Keratinocyte (primary cell): ENCODE data around the gene MYLK4. TPM values are rescaled to one million over a fixed set of nuclear protein-coding genes. Genes with fewer than 3 reads are reported as not detected.

Experiments
- DNase-seq: peaks from one replicate; pipeline ENCODE4 v3.0.0-alpha.2; 2011; ENCODE audit warnings: low read depth, missing footprints, low spot score
- FAIRE-seq: peaks from 2 replicates; lab custom pipeline; 2011; peaks lifted over from hg19 to GRCh38; lab: Jason Lieb, UNC
- H2AFZ ChIP-seq: 2 replicates; pipeline ENCODE4 v1.6.0; 2012; ENCODE audit warnings: low read length, control low read depth, inconsistent platforms; ENCODE audit not compliant: control insufficient read depth
- H3K27ac ChIP-seq: 2 replicates; pipeline ENCODE4 v1.5.1; 2011; ENCODE audit warnings: low read length; ENCODE audit not compliant: control insufficient read depth, insufficient read depth
- H3K27me3 ChIP-seq: 3 replicates; pipeline ENCODE4 v1.6.0; 2011; ENCODE audit warnings: low read length; ENCODE audit not compliant: control insufficient read depth, insufficient read depth; ENCODE audit errors: extremely low read depth
- H3K36me3 ChIP-seq, 2 experiments: 2 replicates in 1 of 2; 3 replicates in 1 of 2; pipeline ENCODE4 v1.5.1; 2011; ENCODE audit warnings: low read length in 2 of 2, mild to moderate bottlenecking in 1 of 2; ENCODE audit not compliant: control insufficient read depth in 2 of 2, insufficient read depth in 2 of 2; ENCODE audit errors: extremely low read depth in 1 of 2
- H3K4me1 ChIP-seq: 3 replicates; pipeline ENCODE4 v1.5.1; 2011; ENCODE audit warnings: low read length; ENCODE audit not compliant: control insufficient read depth, insufficient read depth; ENCODE audit errors: extremely low read depth
- H3K4me2 ChIP-seq: 3 replicates; pipeline ENCODE4 v1.6.0; 2011; ENCODE audit warnings: low read depth, low read length; ENCODE audit not compliant: control insufficient read depth, insufficient read depth; ENCODE audit errors: extremely low read depth
- H3K4me3 ChIP-seq, 3 experiments: fragments of 200-600 bp in 1 of 3; sonication (generic) in 1 of 3; 2 replicates in 2 of 3; 3 replicates in 1 of 3; pipeline ENCODE4 v1.5.1; 2011 to 2016; ENCODE audit warnings: low read length in 3 of 3, mild to moderate bottlenecking in 3 of 3, control low read depth in 2 of 3, inconsistent platforms in 1 of 3, low read depth in 1 of 3, mixed read lengths in 1 of 3, mixed run types in 1 of 3, moderate library complexity in 1 of 3; ENCODE audit not compliant: control insufficient read depth in 2 of 3, insufficient read depth in 2 of 3; ENCODE audit errors: extremely low read depth in 1 of 3
- H3K79me2 ChIP-seq: 2 replicates; pipeline ENCODE4 v1.6.0; 2012; ENCODE audit warnings: low read length; ENCODE audit not compliant: control insufficient read depth, insufficient read depth
- H3K9ac ChIP-seq: 3 replicates; pipeline ENCODE4 v1.6.0; 2011; ENCODE audit warnings: low read length; ENCODE audit not compliant: control insufficient read depth, insufficient read depth; ENCODE audit errors: extremely low read depth
- H3K9me1 ChIP-seq: 3 replicates; pipeline ENCODE4 v1.6.0; 2011; ENCODE audit warnings: low read length; ENCODE audit not compliant: control insufficient read depth, insufficient read depth; ENCODE audit errors: extremely low read depth
- H3K9me3 ChIP-seq: 2 replicates; pipeline ENCODE4 v1.5.1; 2012; ENCODE audit warnings: low read depth, low read length; ENCODE audit not compliant: control insufficient read depth
- H4K20me1 ChIP-seq: 3 replicates; pipeline ENCODE4 v1.6.0; 2011; ENCODE audit warnings: low read length; ENCODE audit not compliant: control insufficient read depth, insufficient read depth; ENCODE audit errors: extremely low read depth
- EZH2 ChIP-seq: IDR thresholded peaks from one replicate; pipeline ENCODE4 v1.6.1; 2012; ENCODE audit warnings: inconsistent platforms, mild to moderate bottlenecking, low read length, moderate library complexity
- dilution Hi-C: fragments of 300-500 bp; cut with MboI; formaldehyde crosslinking; loops from one replicate; pipeline ENCODE4 v1.7.0; 2020; ENCODE audit warnings: low sequenced_read_pairs; ENCODE audit not compliant: extremely low pct_ligation_motif_present
- polyA plus RNA-seq, 5 experiments: library from polyadenylated mRNA; depleted of rRNA in 3 of 5; stranded (reverse) in 3 of 5; stranded (forward) in 1 of 5; unstranded in 1 of 5; fragments of >200 nt; gene quantifications; 1 replicate in 1 of 5; 2 replicates in 3 of 5; 3 replicates in 1 of 5; pipeline versions ENCODE4 v1.2.1 to v1.2.3, GENCODE V29; 2011 to 2012; ENCODE audit warnings: missing spikeins in 2 of 5, low read depth in 1 of 5, low replicate concordance in 1 of 5
- TF ChIP-seq, protein P1 (sequence below), 3 experiments: IDR thresholded peaks in 1 of 3; conservative IDR thresholded peaks in 1 of 3; optimal IDR thresholded peaks in 1 of 3; 2 replicates in 2 of 3; 3 replicates in 1 of 3; pipeline versions ENCODE3 to v1.5.1; 2011; ENCODE audit warnings: low read length in 3 of 3, mild to moderate bottlenecking in 3 of 3, moderate library complexity in 2 of 3, control low read depth in 1 of 3, inconsistent platforms in 1 of 3; ENCODE audit not compliant: insufficient read depth in 2 of 3; ENCODE audit errors: extremely low read depth in 1 of 3

The MYLK4 gene
- polyA plus RNA-seq, 1 donor (not counting 4 experiments of a cell fraction or from before 2014, with no cell fraction given): 0.31 TPM

DNA sequence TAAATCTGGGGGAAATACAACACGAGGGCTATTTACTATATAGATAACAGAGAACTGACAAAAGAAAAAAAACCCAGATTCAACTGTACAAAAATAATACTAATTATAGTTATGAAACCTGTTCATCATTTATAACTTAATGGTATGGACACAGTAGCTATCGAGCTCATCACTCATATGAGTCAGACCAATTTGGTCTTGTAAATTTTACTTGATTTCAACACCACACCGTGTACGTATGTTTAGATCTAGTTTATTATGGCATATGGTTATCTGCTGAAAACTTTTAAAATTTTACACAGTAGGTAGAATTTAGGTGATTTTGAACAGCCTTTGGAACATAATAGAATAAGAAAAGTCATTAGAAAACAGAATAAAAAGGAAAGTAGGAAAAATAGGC lies 5.5 kb downstream of the MYLK4 start:
- Histone ChIP-seq H3K79me2 (no peaks in the 10 kb centered on the region), H3K9me1 (no peaks in the 10 kb centered on the region), H3K27ac (no peak overlapping the region), H3K4me2 (no peak overlapping the region), H4K20me1 (no peaks in the 10 kb centered on the region), H3K9ac (no peak overlapping the region), H3K27me3 (no peaks in the 10 kb centered on the region), H3K4me1 (no peaks in the 10 kb centered on the region), H3K4me3 (no peak overlapping the region), H3K36me3 (no peaks in the 10 kb centered on the region), H3K9me3 (no peaks in the 10 kb centered on the region), H2AFZ (no peak overlapping the region)
- no peak for FAIRE-seq
- TF ChIP-seq EZH2: no peak
- TF ChIP-seq, protein P1, sequence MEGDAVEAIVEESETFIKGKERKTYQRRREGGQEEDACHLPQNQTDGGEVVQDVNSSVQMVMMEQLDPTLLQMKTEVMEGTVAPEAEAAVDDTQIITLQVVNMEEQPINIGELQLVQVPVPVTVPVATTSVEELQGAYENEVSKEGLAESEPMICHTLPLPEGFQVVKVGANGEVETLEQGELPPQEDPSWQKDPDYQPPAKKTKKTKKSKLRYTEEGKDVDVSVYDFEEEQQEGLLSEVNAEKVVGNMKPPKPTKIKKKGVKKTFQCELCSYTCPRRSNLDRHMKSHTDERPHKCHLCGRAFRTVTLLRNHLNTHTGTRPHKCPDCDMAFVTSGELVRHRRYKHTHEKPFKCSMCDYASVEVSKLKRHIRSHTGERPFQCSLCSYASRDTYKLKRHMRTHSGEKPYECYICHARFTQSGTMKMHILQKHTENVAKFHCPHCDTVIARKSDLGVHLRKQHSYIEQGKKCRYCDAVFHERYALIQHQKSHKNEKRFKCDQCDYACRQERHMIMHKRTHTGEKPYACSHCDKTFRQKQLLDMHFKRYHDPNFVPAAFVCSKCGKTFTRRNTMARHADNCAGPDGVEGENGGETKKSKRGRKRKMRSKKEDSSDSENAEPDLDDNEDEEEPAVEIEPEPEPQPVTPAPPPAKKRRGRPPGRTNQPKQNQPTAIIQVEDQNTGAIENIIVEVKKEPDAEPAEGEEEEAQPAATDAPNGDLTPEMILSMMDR (optimal IDR thresholded peaks at IDR 0.05 in 1 of 3, IDR thresholded peaks at IDR 0.05 in 1 of 3, conservative IDR thresholded peaks at IDR 0.05 in 1 of 3; ENCODE audit: extremely low read depth in 1 of 3, insufficient read depth in 2 of 3, low read length in 3 of 3): no peak
- DNase-seq: no peak
- dilution Hi-C loops: no loop called here

DNA sequence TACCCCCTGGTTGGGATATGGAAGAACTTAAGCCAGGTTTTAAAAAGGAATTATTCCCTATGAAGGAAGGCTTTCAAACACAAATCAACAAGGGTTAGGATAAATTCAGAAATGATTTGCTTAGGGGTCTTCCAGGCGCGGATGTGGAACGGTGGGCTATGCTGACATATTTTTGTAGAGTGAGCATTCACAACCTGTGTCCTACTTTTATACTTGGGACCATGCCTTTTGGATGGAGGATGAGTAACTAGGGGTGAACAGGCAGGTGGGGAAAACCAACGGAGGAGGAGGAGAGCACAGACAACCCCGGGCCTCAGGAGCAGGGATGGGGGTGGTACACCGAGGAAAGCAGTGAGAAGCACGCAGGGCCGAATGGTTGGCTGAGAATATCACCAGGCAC lies 5.9 kb downstream of the MYLK4 start:
- no peak overlapping the region for H3K4me2 ChIP-seq
- no peak overlapping the region for H2AFZ ChIP-seq
- H3K9me1 ChIP-seq: no peaks in the 10 kb centered on the region
- no peaks in the 10 kb centered on the region for H3K9me3 ChIP-seq
- dilution Hi-C loops: no loop called here
- no peaks in the 10 kb centered on the region for H3K27me3 ChIP-seq
- H3K27ac ChIP-seq: no peak overlapping the region
- no peaks in the 10 kb centered on the region for H3K36me3 ChIP-seq
- H3K4me3 ChIP-seq: no peak overlapping the region
- DNase-seq (no peak), FAIRE-seq (no peak)
- H3K79me2 ChIP-seq: no peaks in the 10 kb centered on the region
- no peak overlapping the region for H3K9ac ChIP-seq
- H4K20me1 ChIP-seq: no peaks in the 10 kb centered on the region
- H3K4me1 ChIP-seq: no peaks in the 10 kb centered on the region
- TF ChIP-seq, protein P1 (optimal IDR thresholded peaks at IDR 0.05 in 1 of 3, IDR thresholded peaks at IDR 0.05 in 1 of 3, conservative IDR thresholded peaks at IDR 0.05 in 1 of 3; ENCODE audit: extremely low read depth in 1 of 3, insufficient read depth in 2 of 3, low read length in 3 of 3): no peak
- no peak for TF ChIP-seq EZH2
